CD4-positive, alpha-beta memory T cell (primary cell): ENCODE results near the gene CYP27A1. TPM values are rescaled to one million over a fixed set of nuclear protein-coding genes. Genes with fewer than 3 reads are reported as not detected.

Experiments used
- CTCF ChIA-PET: fragments of 350-600 bp; sonication (Branson Sonifier 250); formaldehyde crosslinking; loops from one replicate; lab custom pipeline; 2021; ENCODE audit warnings: inconsistent platforms; ENCODE audit not compliant: partially characterized antibody; lab: Charles Lee
- POLR2A ChIA-PET: fragments of 350-600 bp; sonication (Branson Sonifier 250); formaldehyde crosslinking; loops from one replicate; lab custom pipeline; 2021; ENCODE audit not compliant: partially characterized antibody; lab: Charles Lee
- DNase-seq, 5 donors: peaks; one replicate each; pipeline versions ENCODE4 v3.0.0 to v3.0.0-alpha.2; 2020 to 2022; ENCODE audit warnings: mixed read lengths in 1 of 5
- H3K27ac ChIP-seq: one replicate; pipeline ENCODE4 v1.7.0; 2013; ENCODE audit warnings: low read depth, low read length
- H3K27me3 ChIP-seq: 2 replicates; pipeline ENCODE4 v1.7.0; 2013; ENCODE audit warnings: mild to moderate bottlenecking, low read length, moderate library complexity; ENCODE audit not compliant: insufficient read depth
- H3K36me3 ChIP-seq: 2 replicates; pipeline ENCODE4 v1.7.0; 2013; ENCODE audit warnings: mild to moderate bottlenecking, low read length, moderate library complexity; ENCODE audit not compliant: insufficient read depth
- H3K4me1 ChIP-seq: 2 replicates; pipeline ENCODE4 v1.7.0; 2013; ENCODE audit warnings: mild to moderate bottlenecking, low read length, moderate library complexity; ENCODE audit not compliant: insufficient read depth
- H3K4me3 ChIP-seq, 2 donors: one replicate each; pipeline ENCODE4 v1.7.0; 2013; ENCODE audit warnings: low read length in 2 of 2, mild to moderate bottlenecking in 1 of 2
- H3K9me3 ChIP-seq, 2 donors: one replicate each; pipeline ENCODE4 v1.7.0; 2013; ENCODE audit warnings: low read length in 2 of 2, control low read depth in 1 of 2; ENCODE audit not compliant: control insufficient read depth in 1 of 2
- H3K27ac Mint-ChIP-seq, 7 donors: one replicate each; pipeline ENCODE4 v1.8.0; 2020 to 2021; ENCODE audit warnings: mixed read lengths in 7 of 7, mild to moderate bottlenecking in 6 of 7, inconsistent platforms in 3 of 7, moderate library complexity in 3 of 7
- H3K27me3 Mint-ChIP-seq, 2 donors: one replicate each; pipeline ENCODE4 v1.8.0; 2020 to 2021; ENCODE audit warnings: mixed read lengths in 2 of 2
- H3K36me3 Mint-ChIP-seq, 2 donors: one replicate each; pipeline ENCODE4 v1.8.0; 2020 to 2021; ENCODE audit warnings: mixed read lengths in 2 of 2, inconsistent platforms in 1 of 2, mild to moderate bottlenecking in 1 of 2
- H3K4me1 Mint-ChIP-seq, 4 donors: one replicate each; pipeline ENCODE4 v1.8.0; 2020 to 2021; ENCODE audit warnings: mixed read lengths in 4 of 4, mild to moderate bottlenecking in 1 of 4
- H3K4me3 Mint-ChIP-seq, 8 donors: one replicate each; pipeline ENCODE4 v1.8.0; 2020 to 2021; ENCODE audit warnings: mixed read lengths in 8 of 8, mild to moderate bottlenecking in 7 of 8, moderate library complexity in 6 of 8, inconsistent platforms in 3 of 8
- H3K9me3 Mint-ChIP-seq, 8 donors: one replicate each; pipeline ENCODE4 v1.8.0; 2020 to 2021; ENCODE audit warnings: mixed read lengths in 8 of 8, mild to moderate bottlenecking in 5 of 8, inconsistent platforms in 3 of 8, moderate library complexity in 1 of 8
- intact Hi-C: fragments of 100-400 bp; cut with micrococcal nuclease; formaldehyde crosslinking; loops from one replicate; pipeline ENCODE4 v1.15.1; 2023
- polyA plus RNA-seq, 2 donors: library from polyadenylated mRNA; unstranded; fragments of 300-500 nt; fragmentation: Illumina TruSeq; gene quantifications; one replicate each; pipeline ENCODE4 v1.2.3, GENCODE V29; 2021
- total RNA-seq, 2 experiments: library from RNA; stranded (reverse); gene quantifications; one replicate each; pipeline ENCODE4 v1.2.3, GENCODE V29; 2021

Gene CYP27A1
- total and polyA plus RNA-seq, 4 experiments from 2014 or later = 0.15 to 8.1 (median 7.2) TPM; not detected in 1

DNA sequence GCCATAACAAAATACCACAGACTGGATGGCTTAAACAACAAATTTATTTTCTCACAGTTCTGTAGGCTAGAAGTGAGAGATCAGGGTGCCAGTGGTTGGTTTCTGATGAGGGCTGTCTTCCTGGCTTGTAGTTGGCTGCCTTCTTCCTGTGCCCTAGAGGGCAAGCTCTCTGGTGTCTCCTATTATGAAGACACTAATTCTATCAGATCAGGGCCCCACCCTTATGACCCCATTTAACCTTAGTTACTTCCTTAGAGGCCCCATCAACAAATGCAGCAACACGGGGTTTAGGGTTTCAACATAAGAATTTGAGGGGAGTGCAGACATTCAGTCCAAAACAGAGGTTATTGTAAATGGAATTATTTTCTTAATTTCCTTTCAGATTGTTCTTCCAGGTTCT, 22.9 kb downstream of the CYP27A1 start:
- peaks cover 5 to 9% (median 6%) of the 10 kb centered on the region in 4 donors for H3K4me1 Mint-ChIP-seq
- peaks cover 0 to 18% (median 14%) of the 10 kb centered on the region in 8 donors for H3K9me3 Mint-ChIP-seq
- no peak overlapping the region for H3K27ac Mint-ChIP-seq
- Histone ChIP-seq H3K36me3 (no peaks in the 10 kb centered on the region), H3K27me3 (peaks cover 16% of the 10 kb centered on the region), H3K4me3 (no peak overlapping the region), H3K9me3 (no peaks in the 10 kb centered on the region), H3K4me1 (peaks cover 13% of the 10 kb centered on the region), H3K27ac (no peak overlapping the region)
- ChIA-PET CTCF (no interaction called here), POLR2A (no interaction called here)
- peaks cover 17 to 28% of the 10 kb centered on the region in 2 donors for H3K27me3 Mint-ChIP-seq
- intact Hi-C loops = no loop called here
- H3K36me3 Mint-ChIP-seq = no peaks in the 10 kb centered on the region
- H3K4me3 Mint-ChIP-seq = no peak overlapping the region
- DNase-seq = no peak

DNA sequence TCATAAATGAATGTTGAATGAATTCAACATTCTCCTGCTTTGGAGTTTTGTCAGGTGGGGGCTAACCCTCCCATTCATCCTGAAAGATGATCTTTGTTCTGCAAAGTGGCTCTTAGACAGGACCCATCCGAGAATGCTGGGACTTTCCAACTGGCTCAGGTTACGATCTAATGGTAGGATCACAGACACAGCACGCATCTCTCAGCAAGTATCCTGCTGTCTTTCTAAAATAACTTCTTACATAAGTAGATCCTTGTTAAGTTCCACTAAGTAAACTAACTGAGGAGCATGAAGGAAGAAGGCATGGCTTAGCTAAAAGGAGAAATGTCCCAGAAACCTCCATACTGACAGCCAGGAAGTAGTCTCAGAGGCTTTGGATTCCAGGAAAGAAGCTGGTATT, 23.7 kb downstream of the CYP27A1 start:
- Mint-ChIP-seq H3K4me1 (peaks cover 5 to 9% (median 6%) of the 10 kb centered on the region in 4 donors), H3K9me3 (peaks cover 0 to 18% (median 14%) of the 10 kb centered on the region in 8 donors), H3K4me3 (no peak overlapping the region), H3K27ac (no peak overlapping the region), H3K36me3 (no peaks in the 10 kb centered on the region), H3K27me3 (peaks cover 17 to 28% of the 10 kb centered on the region in 2 donors)
- DNase-seq = no peak
- H3K27me3 ChIP-seq = peaks cover 14% of the 10 kb centered on the region
- peaks cover 13% of the 10 kb centered on the region for H3K4me1 ChIP-seq
- intact Hi-C loops = no loop called here
- no peak overlapping the region for H3K27ac ChIP-seq
- ChIA-PET POLR2A (no interaction called here), CTCF (no interaction called here)
- H3K9me3 ChIP-seq = no peaks in the 10 kb centered on the region
- no peak overlapping the region for H3K4me3 ChIP-seq
- no peaks in the 10 kb centered on the region for H3K36me3 ChIP-seq

DNA sequence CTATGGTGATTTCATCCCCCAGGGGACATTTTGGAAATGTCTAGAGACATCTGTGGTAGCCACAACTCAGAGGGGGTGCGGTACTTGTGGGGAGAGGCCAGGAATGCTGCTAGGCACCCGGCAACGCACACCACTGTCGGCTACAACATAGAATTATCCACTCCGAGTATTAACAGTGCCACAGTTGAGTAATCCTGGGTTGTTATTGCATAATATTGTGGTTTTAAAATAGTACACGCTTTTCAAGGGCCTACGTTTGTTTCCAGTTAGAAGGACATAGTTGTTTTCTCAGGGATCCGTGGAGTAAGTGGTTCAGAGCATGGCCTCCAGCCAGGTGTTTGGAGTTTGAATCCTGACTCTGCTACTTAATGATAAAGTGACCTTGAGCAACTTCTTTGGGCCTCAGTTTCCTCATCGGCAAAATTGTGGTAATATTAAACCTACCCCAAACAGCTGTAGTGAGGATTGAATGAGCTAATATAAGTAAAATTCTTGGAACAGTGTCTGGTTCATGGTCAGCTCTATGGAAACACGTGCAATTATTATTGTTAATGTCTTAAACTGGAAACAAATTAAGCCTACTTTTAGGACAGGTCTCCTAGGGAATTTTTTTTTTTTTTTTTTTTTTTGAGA, 24.5 kb downstream of the CYP27A1 start:
- H3K36me3 ChIP-seq = no peaks in the 10 kb centered on the region
- Mint-ChIP-seq H3K4me1 (peaks cover 5 to 9% (median 6%) of the 10 kb centered on the region in 4 donors), H3K27ac (no peak overlapping the region), H3K27me3 (peaks cover 19 to 29% of the 10 kb centered on the region in 2 donors), H3K4me3 (no peak overlapping the region), H3K9me3 (peaks cover 0 to 18% (median 14%) of the 10 kb centered on the region in 8 donors), H3K36me3 (no peaks in the 10 kb centered on the region)
- no peak overlapping the region for H3K4me3 ChIP-seq
- no peak for DNase-seq
- H3K27ac ChIP-seq = no peak overlapping the region
- H3K9me3 ChIP-seq = no peaks in the 10 kb centered on the region
- peaks cover 12% of the 10 kb centered on the region for H3K27me3 ChIP-seq
- ChIA-PET POLR2A (interaction anchor here (0.6 kb wide), 1 partner anchor 96 kb away, joined by 4 read pairs; no protein-coding TSS in a partner anchor), CTCF (no interaction called here)
- H3K4me1 ChIP-seq = peaks cover 13% of the 10 kb centered on the region
- intact Hi-C loops = no loop called here

DNA sequence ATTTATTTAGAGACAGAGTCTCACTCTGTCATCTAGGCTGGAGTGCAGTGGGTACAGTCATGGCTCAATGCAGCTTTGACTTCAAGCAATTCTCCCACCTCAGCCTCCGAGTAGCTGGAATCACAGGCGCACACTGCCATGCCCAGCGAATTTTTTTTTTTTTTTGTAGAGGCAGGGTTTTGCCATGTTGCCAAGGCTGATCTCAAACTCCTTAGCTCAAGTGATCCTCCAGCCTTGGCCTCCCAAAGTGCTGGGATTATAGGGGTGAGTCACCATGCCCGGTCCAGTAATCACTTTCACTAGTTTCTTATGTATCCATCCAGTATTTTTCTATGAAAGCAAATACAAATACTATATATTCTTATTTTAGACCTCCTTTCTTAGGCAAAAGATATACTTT, 25.7 kb downstream of the CYP27A1 start:
- Mint-ChIP-seq H3K4me1 (peaks cover under 1 to 3% (median 1%) of the 10 kb centered on the region in 4 donors), H3K36me3 (no peaks in the 10 kb centered on the region), H3K4me3 (no peak overlapping the region), H3K27me3 (peaks cover 19 to 30% of the 10 kb centered on the region in 2 donors), H3K27ac (no peak overlapping the region), H3K9me3 (peaks cover 0 to 18% (median 14%) of the 10 kb centered on the region in 8 donors)
- peaks cover 6% of the 10 kb centered on the region for H3K4me1 ChIP-seq
- no peak overlapping the region for H3K27ac ChIP-seq
- H3K36me3 ChIP-seq = no peaks in the 10 kb centered on the region
- ChIA-PET CTCF (no interaction called here), POLR2A (no interaction called here)
- no peak for DNase-seq
- H3K27me3 ChIP-seq = peaks cover 12% of the 10 kb centered on the region
- H3K9me3 ChIP-seq = no peaks in the 10 kb centered on the region
- intact Hi-C loops = no loop called here
- H3K4me3 ChIP-seq = no peak overlapping the region

GRCh38 chr2:218809515-218809914, 27.6 kb downstream of the CYP27A1 start:
- H3K4me3 Mint-ChIP-seq = no peak overlapping the region
- Histone ChIP-seq H3K9me3 (no peaks in the 10 kb centered on the region), H3K27me3 (peaks cover 12% of the 10 kb centered on the region), H3K4me1 (no peaks in the 10 kb centered on the region), H3K4me3 (no peak overlapping the region), H3K27ac (no peak overlapping the region), H3K36me3 (no peaks in the 10 kb centered on the region)
- peaks cover 0 to 1% (median 0%) of the 10 kb centered on the region in 4 donors for H3K4me1 Mint-ChIP-seq
- H3K27me3 Mint-ChIP-seq = peaks cover 23 to 35% of the 10 kb centered on the region in 2 donors
- DNase-seq = no peak
- CTCF ChIA-PET = no interaction called here
- POLR2A ChIA-PET = no interaction called here
- H3K36me3 Mint-ChIP-seq = no peaks in the 10 kb centered on the region
- H3K9me3 Mint-ChIP-seq = peaks cover 0 to 13% (median 9%) of the 10 kb centered on the region in 8 donors
- intact Hi-C loops = no loop called here
- no peak overlapping the region for H3K27ac Mint-ChIP-seq

GRCh38 chr2:218810256-218810655, 28.3 kb downstream of the CYP27A1 start:
- no peak for DNase-seq
- H3K4me3 Mint-ChIP-seq = no peak overlapping the region
- no peaks in the 10 kb centered on the region for H3K4me1 Mint-ChIP-seq
- H3K27ac ChIP-seq = no peak overlapping the region
- H3K9me3 Mint-ChIP-seq = peaks cover 0 to 5% (median 1%) of the 10 kb centered on the region in 8 donors
- no peak overlapping the region for H3K4me3 ChIP-seq
- CTCF ChIA-PET = no interaction called here
- H3K36me3 ChIP-seq = no peaks in the 10 kb centered on the region
- peaks cover 12% of the 10 kb centered on the region for H3K27me3 ChIP-seq
- peaks cover 21 to 33% of the 10 kb centered on the region in 2 donors for H3K27me3 Mint-ChIP-seq
- no peak overlapping the region for H3K27ac Mint-ChIP-seq
- no peaks in the 10 kb centered on the region for H3K9me3 ChIP-seq
- H3K4me1 ChIP-seq = no peaks in the 10 kb centered on the region
- POLR2A ChIA-PET = no interaction called here
- intact Hi-C loops = no loop called here
- no peaks in the 10 kb centered on the region for H3K36me3 Mint-ChIP-seq

- H3K36me3 Mint-ChIP-seq = no peaks in the 10 kb centered on the region
Measured at GRCh38 chr2:218811382-218811781, 29.4 kb downstream of the CYP27A1 start.

More at GRCh38 chr2:218811382-218811781, 29.4 kb downstream of the CYP27A1 start:
- H3K9me3 Mint-ChIP-seq = no peaks in the 10 kb centered on the region
- H3K27ac Mint-ChIP-seq = no peak overlapping the region
- no peak overlapping the region for H3K4me3 Mint-ChIP-seq
- no peak for DNase-seq
- H3K9me3 ChIP-seq = no peaks in the 10 kb centered on the region
- H3K36me3 ChIP-seq = no peaks in the 10 kb centered on the region
- intact Hi-C loops = no loop called here
- H3K27ac ChIP-seq = no peak overlapping the region
- CTCF ChIA-PET = no interaction called here
- H3K4me1 Mint-ChIP-seq = no peaks in the 10 kb centered on the region
- H3K27me3 Mint-ChIP-seq = peaks cover 16 to 26% of the 10 kb centered on the region in 2 donors
- POLR2A ChIA-PET = no interaction called here
- peaks cover 10% of the 10 kb centered on the region for H3K27me3 ChIP-seq
- H3K4me3 ChIP-seq = no peak overlapping the region
- no peaks in the 10 kb centered on the region for H3K4me1 ChIP-seq
